SK-N-SH (cell line): ENCODE results near the gene DNAH6. TPM values are rescaled to one million over a fixed set of nuclear protein-coding genes. Genes with fewer than 3 reads are reported as not detected.

ENCODE experiments used
- CTCF ChIA-PET: fragments of 300-600, 350-600 bp; formaldehyde crosslinking; extraction: SDS; loops from one replicate; lab custom pipeline; 2021; lab: Yijun Ruan, JAX
- POLR2A ChIA-PET: fragments of 350-600 bp; sonication (Branson Sonifier 250); formaldehyde crosslinking; extraction: SDS; loops from one replicate; lab custom pipeline; 2020; ENCODE audit warnings: antibody characterized with exemption, inconsistent platforms; lab: Yijun Ruan, JAX
- DNase-seq: peaks from one replicate; pipeline ENCODE4 v3.0.0; 2012
- H2AFZ ChIP-seq: fragments of 200-600 bp; sonication (generic); 2 replicates; pipeline ENCODE4 v1.8.1; 2016; ENCODE audit warnings: antibody characterized with exemption, mild to moderate bottlenecking, low read depth
- H3F3A ChIP-seq: fragments of 200-600 bp; sonication (generic); replicated peaks from 2 replicates; pipeline ENCODE3; 2016; ENCODE audit warnings: antibody characterized with exemption, mild to moderate bottlenecking; ENCODE audit not compliant: insufficient read depth
- H3K27ac ChIP-seq, 2 experiments: fragments of 200-500 bp in 1 of 2; fragments of 200-600 bp in 1 of 2; sonication (Bioruptor generic) in 1 of 2; sonication (generic), shearing (Covaris generic) in 1 of 2; 2 replicates each; pipeline versions ENCODE4 v1.5.1 to v1.6.1; 2014 to 2016; ENCODE audit warnings: low read depth in 2 of 2, inconsistent platforms in 1 of 2, low read length in 1 of 2, mild to moderate bottlenecking in 1 of 2, mixed read lengths in 1 of 2
- H3K27me3 ChIP-seq: fragments of 200-600 bp; sonication (generic), shearing (Covaris generic); 2 replicates; pipeline ENCODE4 v1.6.1; 2016; ENCODE audit warnings: mixed run types; ENCODE audit not compliant: insufficient read depth
- H3K36me3 ChIP-seq, 2 experiments: fragments of 200-500 bp in 1 of 2; fragments of 200-600 bp in 1 of 2; sonication (Bioruptor generic) in 1 of 2; sonication (generic) in 1 of 2; replicated peaks in 1 of 2; 2 replicates each; pipeline versions ENCODE3 to v1.5.1; 2014 to 2016; ENCODE audit warnings: low read length in 1 of 2, mild to moderate bottlenecking in 1 of 2; ENCODE audit not compliant: insufficient read depth in 2 of 2, control insufficient read depth in 1 of 2
- H3K4me1 ChIP-seq, 2 experiments: fragments of 200-500 bp in 1 of 2; fragments of 200-600 bp in 1 of 2; sonication (Bioruptor generic) in 1 of 2; sonication (generic), shearing (Covaris generic) in 1 of 2; 2 replicates each; pipeline versions ENCODE4 v1.5.1 to v1.6.1; 2014 to 2016; ENCODE audit warnings: low read depth in 1 of 2, low read length in 1 of 2, mixed run types in 1 of 2; ENCODE audit not compliant: insufficient read depth in 2 of 2, control insufficient read depth in 1 of 2
- H3K4me2 ChIP-seq: fragments of 200-600 bp; sonication (generic), shearing (Covaris generic); 2 replicates; pipeline ENCODE4 v1.6.1; 2017; ENCODE audit warnings: mixed run types
- H3K4me3 ChIP-seq, 2 experiments: fragments of 200-500 bp in 1 of 2; fragments of 200-600 bp in 1 of 2; sonication (Bioruptor generic) in 1 of 2; sonication (generic), shearing (Covaris generic) in 1 of 2; 2 replicates each; pipeline versions ENCODE4 v1.5.1 to v1.8.1; 2014 to 2016; ENCODE audit warnings: low read depth in 2 of 2, inconsistent platforms in 1 of 2, low read length in 1 of 2, mild to moderate bottlenecking in 1 of 2, mixed read lengths in 1 of 2, moderate library complexity in 1 of 2
- H3K79me2 ChIP-seq: fragments of 200-600 bp; sonication (generic); 2 replicates; pipeline ENCODE4 v1.8.1; 2017; ENCODE audit warnings: mild to moderate bottlenecking; ENCODE audit not compliant: insufficient read depth
- H3K9ac ChIP-seq: fragments of 200-600 bp; sonication (generic); 2 replicates; pipeline ENCODE4 v1.6.1; 2017; ENCODE audit warnings: mixed run types
- H3K9me2 ChIP-seq: fragments of 200-600 bp; sonication (generic); 2 replicates; pipeline ENCODE4 v1.6.1; 2017; ENCODE audit warnings: mixed run types
- H3K9me3 ChIP-seq: fragments of 200-600 bp; sonication (generic); 2 replicates; pipeline ENCODE4 v1.6.1; 2017; ENCODE audit warnings: mixed run types, mild to moderate bottlenecking, moderate library complexity
- H4K20me1 ChIP-seq: fragments of 200-600 bp; sonication (generic); 2 replicates; pipeline ENCODE4 v1.6.1; 2017; ENCODE audit warnings: mild to moderate bottlenecking, mixed run types; ENCODE audit not compliant: insufficient read depth
- EZH2phosphoT487 ChIP-seq: fragments of 200-600 bp; sonication (generic); IDR thresholded peaks from 2 replicates; pipeline ENCODE4 v1.6.1; 2017; ENCODE audit warnings: low read depth, mixed run types, mild to moderate bottlenecking, antibody characterized with exemption, moderate library complexity, borderline replicate concordance
- FOXJ3 ChIP-seq: sonication (generic); formaldehyde crosslinking; IDR thresholded peaks from 2 replicates; pipeline ENCODE4 v1.5.1; 2020; ENCODE audit warnings: mild to moderate bottlenecking, missing genetic modification reagents
- GATA2 ChIP-seq: sonication (generic); formaldehyde crosslinking; IDR thresholded peaks from 2 replicates; pipeline ENCODE4 v1.5.0; 2020; ENCODE audit warnings: mild to moderate bottlenecking, missing genetic modification reagents
- MXI1 ChIP-seq: IDR thresholded peaks from 2 replicates; pipeline ENCODE4 v1.6.1; 2012; ENCODE audit warnings: mild to moderate bottlenecking, low read depth, low read length, improper control_type of control experiment
- NRF1 ChIP-seq: IDR thresholded peaks from 2 replicates; pipeline ENCODE4 v1.6.1; 2012; ENCODE audit warnings: low read depth, mild to moderate bottlenecking, low read length
- POLR2AphosphoS5 ChIP-seq: IDR thresholded peaks from 2 replicates; pipeline ENCODE4 v1.6.1; 2012; ENCODE audit warnings: low read depth, low read length
- RAD21 ChIP-seq: IDR thresholded peaks from 2 replicates; pipeline ENCODE4 v1.6.1; 2012; ENCODE audit warnings: mild to moderate bottlenecking, low read length
- RFX5 ChIP-seq: IDR thresholded peaks from 2 replicates; pipeline ENCODE4 v1.6.1; 2012; ENCODE audit warnings: mild to moderate bottlenecking, improper control_type of control experiment, low read length
- RXRA ChIP-seq: IDR thresholded peaks from 2 replicates; pipeline ENCODE4 v1.4.0; 2012; ENCODE audit warnings: low read depth, mild to moderate bottlenecking, borderline replicate concordance
- SMC3 ChIP-seq: IDR thresholded peaks from 2 replicates; pipeline ENCODE4 v1.6.1; 2012; ENCODE audit warnings: low read depth, low read length, improper control_type of control experiment
- TCF12 ChIP-seq: IDR thresholded peaks from 2 replicates; pipeline ENCODE4 v1.4.0; 2012
- TEAD4 ChIP-seq: IDR thresholded peaks from 2 replicates; pipeline ENCODE4 v1.4.0; 2012; ENCODE audit warnings: mild to moderate bottlenecking, borderline replicate concordance; ENCODE audit not compliant: insufficient read depth
- WGBS: methylation state at CpG from one replicate; pipeline ENCODE4 v1.1.6; 2017; ENCODE audit warnings: low lambda C conversion rate; 5-methylcytosine and 5-hydroxymethylcytosine counted together
- polyA plus RNA-seq, 3 experiments: library from polyadenylated mRNA; depleted of rRNA; stranded (reverse); fragments of >200 nt; gene quantifications; 2 replicates each; pipeline ENCODE4 v1.2.3, GENCODE V29; 2012
- TF ChIP-seq, protein P1 (sequence below): IDR thresholded peaks from 2 replicates; pipeline ENCODE4; 2012
- TF ChIP-seq, protein P2 (sequence below): fragments of 150-350 bp; IDR thresholded peaks from 2 replicates; pipeline ENCODE4 v1.6.1; 2016; ENCODE audit warnings: mild to moderate bottlenecking, low read depth, low read length
- TF ChIP-seq, protein P3 (sequence below): IDR thresholded peaks from 2 replicates; pipeline ENCODE4 v1.4.0; 2012; ENCODE audit warnings: low read depth
- TF ChIP-seq, protein P4 (sequence below): IDR thresholded peaks from 2 replicates; pipeline ENCODE4 v1.4.0; 2012; ENCODE audit warnings: low read depth, borderline replicate concordance

Gene DNAH6
- polyA plus RNA-seq, 1 of the 3 experiments (the other 2 are of a cell fraction) = 0.03 TPM

DNA sequence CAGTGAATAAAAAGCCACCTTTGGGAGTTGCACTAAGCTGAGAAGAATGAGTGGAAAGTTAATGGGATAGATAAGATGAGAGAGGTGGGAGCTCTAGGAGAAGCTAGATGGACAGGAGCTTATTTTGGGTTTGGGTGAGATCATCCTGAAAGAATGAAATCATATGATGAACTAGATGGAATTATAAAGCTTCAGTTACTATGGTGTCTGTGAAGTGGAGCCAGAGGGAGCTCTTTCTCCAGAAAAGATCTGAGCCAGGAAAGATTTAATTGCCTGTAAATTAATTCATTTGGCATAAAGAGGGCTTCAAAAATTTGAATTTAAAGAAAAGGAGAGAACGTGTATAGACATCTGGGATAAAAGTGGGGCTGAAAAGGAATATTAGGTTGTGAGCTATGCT lies 10.3 kb downstream of the DNAH6 start:
- Histone ChIP-seq H3K4me3 (no peak overlapping the region), H3K9me2 (no peaks in the 10 kb centered on the region), H4K20me1 (no peaks in the 10 kb centered on the region), H3K9me3 (no peaks in the 10 kb centered on the region), H3K9ac (no peak overlapping the region), H3K36me3 (no peaks in the 10 kb centered on the region), H3K4me1 (no peaks in the 10 kb centered on the region), H3K4me2 (no peak overlapping the region), H3K79me2 (no peaks in the 10 kb centered on the region), H3K27ac (no peak overlapping the region), H3F3A (no peaks in the 10 kb centered on the region), H3K27me3 (no peaks in the 10 kb centered on the region), H2AFZ (no peak overlapping the region)
- no peak for TF ChIP-seq TEAD4
- no peak for TF ChIP-seq SMC3
- TF ChIP-seq FOXJ3 (CRISPR knock-in tag) = no peak
- TF ChIP-seq, protein P1, sequence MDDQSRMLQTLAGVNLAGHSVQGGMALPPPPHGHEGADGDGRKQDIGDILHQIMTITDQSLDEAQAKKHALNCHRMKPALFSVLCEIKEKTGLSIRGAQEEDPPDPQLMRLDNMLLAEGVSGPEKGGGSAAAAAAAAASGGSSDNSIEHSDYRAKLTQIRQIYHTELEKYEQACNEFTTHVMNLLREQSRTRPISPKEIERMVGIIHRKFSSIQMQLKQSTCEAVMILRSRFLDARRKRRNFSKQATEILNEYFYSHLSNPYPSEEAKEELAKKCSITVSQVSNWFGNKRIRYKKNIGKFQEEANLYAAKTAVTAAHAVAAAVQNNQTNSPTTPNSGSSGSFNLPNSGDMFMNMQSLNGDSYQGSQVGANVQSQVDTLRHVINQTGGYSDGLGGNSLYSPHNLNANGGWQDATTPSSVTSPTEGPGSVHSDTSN = no peak
- TF ChIP-seq RFX5 = no peak
- TF ChIP-seq EZH2phosphoT487 = no peak
- TF ChIP-seq, protein P2, sequence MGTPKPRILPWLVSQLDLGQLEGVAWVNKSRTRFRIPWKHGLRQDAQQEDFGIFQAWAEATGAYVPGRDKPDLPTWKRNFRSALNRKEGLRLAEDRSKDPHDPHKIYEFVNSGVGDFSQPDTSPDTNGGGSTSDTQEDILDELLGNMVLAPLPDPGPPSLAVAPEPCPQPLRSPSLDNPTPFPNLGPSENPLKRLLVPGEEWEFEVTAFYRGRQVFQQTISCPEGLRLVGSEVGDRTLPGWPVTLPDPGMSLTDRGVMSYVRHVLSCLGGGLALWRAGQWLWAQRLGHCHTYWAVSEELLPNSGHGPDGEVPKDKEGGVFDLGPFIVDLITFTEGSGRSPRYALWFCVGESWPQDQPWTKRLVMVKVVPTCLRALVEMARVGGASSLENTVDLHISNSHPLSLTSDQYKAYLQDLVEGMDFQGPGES = no peak
- TF ChIP-seq, protein P3, sequence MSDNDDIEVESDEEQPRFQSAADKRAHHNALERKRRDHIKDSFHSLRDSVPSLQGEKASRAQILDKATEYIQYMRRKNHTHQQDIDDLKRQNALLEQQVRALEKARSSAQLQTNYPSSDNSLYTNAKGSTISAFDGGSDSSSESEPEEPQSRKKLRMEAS = no peak
- TF ChIP-seq RXRA = no peak
- TF ChIP-seq, protein P4, sequence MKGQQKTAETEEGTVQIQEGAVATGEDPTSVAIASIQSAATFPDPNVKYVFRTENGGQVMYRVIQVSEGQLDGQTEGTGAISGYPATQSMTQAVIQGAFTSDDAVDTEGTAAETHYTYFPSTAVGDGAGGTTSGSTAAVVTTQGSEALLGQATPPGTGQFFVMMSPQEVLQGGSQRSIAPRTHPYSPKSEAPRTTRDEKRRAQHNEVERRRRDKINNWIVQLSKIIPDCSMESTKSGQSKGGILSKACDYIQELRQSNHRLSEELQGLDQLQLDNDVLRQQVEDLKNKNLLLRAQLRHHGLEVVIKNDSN = no peak
- TF ChIP-seq RAD21 = no peak
- TF ChIP-seq GATA2 (CRISPR knock-in tag) = no peak
- no peak for TF ChIP-seq NRF1
- TF ChIP-seq MXI1 = no peak
- no peak for TF ChIP-seq POLR2AphosphoS5
- TF ChIP-seq TCF12 = no peak
- ChIA-PET CTCF (interaction anchor here (0.9 kb wide), 1 partner anchor 212 kb away, joined by 3 read pairs; no protein-coding TSS in a partner anchor), POLR2A (no interaction called here)
- WGBS = 0% methylated on average over 1 of the region's 1 CpG
- no peak for DNase-seq
